GM12865 (cell line): ENCODE measurements around the gene EEF1AKMT3.
A peak's percentile ranks its signal among the peaks of the same experiment; 100 is the strongest.

Experiments
- DNase-seq: peaks from one replicate; pipeline ENCODE4 v3.0.0; 2010; ENCODE audit warnings: low read depth
- H3K4me3 ChIP-seq: 2 replicates; pipeline ENCODE4 v1.5.1; 2011; ENCODE audit warnings: mild to moderate bottlenecking, low read depth, low read length, control low read depth
- CTCF ChIP-seq: IDR thresholded peaks from 2 replicates; pipeline ENCODE4 v1.5.1; 2011; ENCODE audit warnings: low read length, control low read depth, low read depth, inconsistent platforms; ENCODE audit not compliant: insufficient read depth; ENCODE audit errors: missing control alignments

EEF1AKMT3 gene

GRCh38 chr12:57781801-57782200, 9.4 kb downstream of the EEF1AKMT3 start:
- DNase-seq = no peak
- H3K4me3 ChIP-seq = no peak overlapping the region
- TF ChIP-seq CTCF = no peak

GRCh38 chr12:57782243-57782607, 9.8 kb downstream of the EEF1AKMT3 start:
- DNase-seq = no peak
- no peak for TF ChIP-seq CTCF
- H3K4me3 ChIP-seq = no peak overlapping the region; the same call in 1 of the 2 replicates

GRCh38 chr12:57782608-57783465, 10.4 kb downstream of the EEF1AKMT3 start, which contains the start of gene TSFM:
TSFM (plus strand) TSS chr12:57782787; CDS start chr12:57782802, 15 bp downstream.
- peak; percentile 97 for DNase-seq
- peak within 1 kb of the TSS; percentile 98 for H3K4me3 ChIP-seq
- peak; percentile 92 for TF ChIP-seq CTCF

- H3K4me3 ChIP-seq = peak overlapping the region; percentile 98
- no peak for TF ChIP-seq CTCF
- no peak for DNase-seq
These were observed 11.0 kb downstream of the EEF1AKMT3 start for GRCh38 chr12:57783466-57783801.

- TF ChIP-seq CTCF = no peak
- no peak for DNase-seq
- peak overlapping the region; percentile 98; the same call in 1 of the 2 replicates for H3K4me3 ChIP-seq
These were observed 11.4 kb downstream of the EEF1AKMT3 start for GRCh38 chr12:57783861-57784260.

GRCh38 chr12:57793920-57794319, 21.5 kb downstream of the EEF1AKMT3 start:
- TF ChIP-seq CTCF = no peak
- H3K4me3 ChIP-seq = no peak overlapping the region
- DNase-seq = no peak

- no peak overlapping the region for H3K4me3 ChIP-seq
- TF ChIP-seq CTCF = no peak
- DNase-seq = no peak
These were observed 22.9 kb downstream of the EEF1AKMT3 start for GRCh38 chr12:57795354-57795753.
